Measurements from ENCODE around the gene RHBDF2.

The RHBDF2 gene

DNA sequence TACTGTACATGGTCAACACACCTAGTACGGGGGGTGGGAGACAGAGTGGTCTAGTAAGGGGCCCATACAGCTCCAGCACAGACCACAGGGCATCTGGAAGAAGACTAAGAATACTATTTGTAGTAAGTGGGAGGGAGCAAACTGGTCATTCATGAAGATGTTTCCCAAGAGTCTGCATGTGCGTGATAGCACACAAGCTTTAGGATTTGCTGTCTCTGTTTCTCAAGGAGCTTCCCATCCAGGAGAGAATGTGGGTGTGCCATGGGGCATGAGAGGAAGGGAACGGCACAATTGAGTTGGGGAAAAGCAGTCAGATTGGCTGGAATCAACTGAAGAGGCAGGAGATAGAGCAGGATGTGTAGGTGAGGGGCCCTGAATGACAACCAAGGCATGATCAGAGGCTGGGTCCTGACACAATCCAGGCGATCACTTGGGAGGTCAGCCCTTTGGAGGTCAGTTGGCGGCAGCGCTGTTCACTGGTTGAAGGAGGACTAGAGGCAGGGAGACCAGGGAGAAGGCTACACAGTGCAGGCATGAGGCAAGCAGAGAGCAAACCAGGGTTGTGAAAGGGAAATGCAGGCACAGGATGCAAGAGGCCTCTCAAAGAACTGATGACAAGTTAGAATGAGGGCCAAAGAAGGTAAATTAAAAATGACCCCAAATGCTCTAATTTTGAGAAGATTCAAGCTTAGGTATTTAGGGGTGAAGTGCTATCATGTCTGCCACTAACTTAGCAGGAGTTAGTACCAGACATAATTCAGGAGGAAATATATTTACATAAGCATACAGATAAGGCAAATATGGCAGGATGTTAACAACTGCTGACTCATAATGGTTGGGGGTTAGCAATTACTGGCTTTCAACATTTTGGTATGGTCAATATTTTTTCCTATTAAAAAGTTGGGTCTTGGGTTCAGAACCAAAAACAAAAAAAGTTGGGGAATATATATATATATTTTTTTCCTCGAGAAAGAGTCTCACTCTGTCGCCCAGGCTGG lies 58.6 kb downstream of the RHBDF2 start:
- TF ChIP-seq, protein P1, sequence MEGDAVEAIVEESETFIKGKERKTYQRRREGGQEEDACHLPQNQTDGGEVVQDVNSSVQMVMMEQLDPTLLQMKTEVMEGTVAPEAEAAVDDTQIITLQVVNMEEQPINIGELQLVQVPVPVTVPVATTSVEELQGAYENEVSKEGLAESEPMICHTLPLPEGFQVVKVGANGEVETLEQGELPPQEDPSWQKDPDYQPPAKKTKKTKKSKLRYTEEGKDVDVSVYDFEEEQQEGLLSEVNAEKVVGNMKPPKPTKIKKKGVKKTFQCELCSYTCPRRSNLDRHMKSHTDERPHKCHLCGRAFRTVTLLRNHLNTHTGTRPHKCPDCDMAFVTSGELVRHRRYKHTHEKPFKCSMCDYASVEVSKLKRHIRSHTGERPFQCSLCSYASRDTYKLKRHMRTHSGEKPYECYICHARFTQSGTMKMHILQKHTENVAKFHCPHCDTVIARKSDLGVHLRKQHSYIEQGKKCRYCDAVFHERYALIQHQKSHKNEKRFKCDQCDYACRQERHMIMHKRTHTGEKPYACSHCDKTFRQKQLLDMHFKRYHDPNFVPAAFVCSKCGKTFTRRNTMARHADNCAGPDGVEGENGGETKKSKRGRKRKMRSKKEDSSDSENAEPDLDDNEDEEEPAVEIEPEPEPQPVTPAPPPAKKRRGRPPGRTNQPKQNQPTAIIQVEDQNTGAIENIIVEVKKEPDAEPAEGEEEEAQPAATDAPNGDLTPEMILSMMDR (IDR thresholded peaks at IDR 0.05; ENCODE audit: borderline replicate concordance, insufficient read depth, low read depth, low read length): no peak
- no peak overlapping the region for H3K4me3 ChIP-seq (ENCODE audit: low read depth, low read length)

DNA sequence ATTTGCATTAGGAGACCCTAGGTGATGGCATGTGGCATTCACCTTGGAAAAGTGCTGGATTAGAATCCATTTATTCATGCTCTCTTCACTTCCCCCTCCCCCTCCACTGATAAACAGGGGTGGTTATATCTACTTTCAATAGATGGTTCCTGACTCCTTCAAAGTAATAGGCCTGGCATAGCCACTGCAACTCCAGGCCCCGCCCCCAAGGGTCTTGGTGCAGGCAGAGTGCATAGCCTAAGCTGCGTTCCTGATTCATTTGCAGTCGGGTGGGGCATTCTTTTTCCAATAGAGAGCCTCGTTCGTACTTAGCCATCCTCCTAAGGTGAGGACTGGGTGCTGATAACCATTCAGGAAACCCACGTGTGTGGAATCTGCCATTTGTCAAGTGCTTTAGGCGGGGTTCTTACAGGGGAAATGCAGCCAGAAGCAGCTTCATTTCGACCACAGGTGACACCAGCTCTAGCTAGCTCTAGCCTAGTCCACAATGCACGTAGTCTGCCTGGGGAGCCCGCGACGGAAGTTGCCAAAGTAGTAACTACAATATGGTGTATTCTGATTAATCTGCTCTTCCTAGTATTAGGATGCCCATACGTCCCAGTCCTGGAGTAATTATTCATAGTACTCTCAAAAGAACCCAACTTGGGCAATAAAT lies 59.4 kb downstream of the RHBDF2 start:
- TF ChIP-seq, protein P1 (IDR thresholded peaks at IDR 0.05; ENCODE audit: borderline replicate concordance, insufficient read depth, low read depth, low read length): no peak
- H3K4me3 ChIP-seq (ENCODE audit: low read depth, low read length): no peak overlapping the region

DNA sequence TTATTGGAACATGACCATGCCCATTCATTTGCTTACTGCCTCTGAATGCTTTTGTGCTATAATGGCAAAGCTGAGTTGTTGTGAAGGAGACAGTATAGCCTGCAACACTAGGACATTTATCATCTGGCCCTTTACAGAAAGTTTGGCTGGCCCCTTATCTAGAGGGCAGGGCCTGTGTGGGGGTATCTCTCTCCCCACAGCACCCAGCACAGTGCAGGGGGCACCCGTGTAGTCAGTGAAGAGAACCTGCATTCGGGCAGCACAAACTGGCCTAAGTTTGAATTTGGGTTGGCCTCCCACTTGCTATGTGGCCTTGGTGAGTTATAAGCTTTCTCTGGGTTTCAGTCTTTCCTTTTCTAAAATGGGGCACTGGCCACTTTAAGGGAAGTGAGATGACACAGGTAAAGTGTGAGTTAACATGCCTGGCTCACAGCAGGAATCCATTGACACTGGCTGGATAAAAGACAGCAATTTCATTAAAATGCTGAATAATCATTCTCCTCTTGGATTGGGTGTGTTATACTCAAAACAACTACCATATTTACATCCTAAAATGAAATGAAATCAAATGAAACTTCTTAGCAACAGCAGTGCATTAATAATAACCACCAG lies 60.4 kb downstream of the RHBDF2 start:
- no peak overlapping the region for H3K4me3 ChIP-seq (ENCODE audit: low read depth, low read length)
- TF ChIP-seq, protein P1 (IDR thresholded peaks at IDR 0.05; ENCODE audit: borderline replicate concordance, insufficient read depth, low read depth, low read length): no peak

DNA sequence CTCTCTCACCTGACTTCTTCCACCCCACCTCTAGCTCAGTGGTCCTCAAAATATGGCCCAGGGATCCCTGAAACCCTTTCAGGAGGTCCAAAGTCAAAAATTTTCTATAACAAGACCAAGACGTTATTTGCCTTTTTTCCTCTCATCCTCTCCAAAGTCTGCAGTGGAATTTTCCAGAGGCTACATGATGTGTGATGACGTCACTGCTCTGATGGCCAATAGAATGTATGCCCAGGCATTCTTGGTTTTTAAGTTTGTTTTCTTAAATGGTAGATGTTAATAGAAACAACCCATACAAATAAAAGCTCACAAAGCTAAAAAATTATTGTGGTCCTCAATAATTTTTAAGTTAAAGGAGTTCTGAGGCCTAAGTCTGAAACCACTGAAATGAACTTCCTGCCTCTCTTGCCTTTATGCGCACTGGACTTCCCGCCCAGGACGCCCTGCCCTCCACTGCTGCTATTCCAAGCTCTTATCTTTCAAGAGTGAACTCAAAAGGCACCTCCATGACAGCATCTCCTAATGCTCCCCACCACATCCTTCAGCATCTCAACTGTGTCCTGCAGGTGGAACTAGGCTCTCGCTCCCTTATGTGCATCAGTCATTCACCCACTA lies 61.8 kb downstream of the RHBDF2 start:
- H3K4me3 ChIP-seq (ENCODE audit: low read depth, low read length): no peak overlapping the region
- TF ChIP-seq, protein P1 (IDR thresholded peaks at IDR 0.05; ENCODE audit: borderline replicate concordance, insufficient read depth, low read depth, low read length): no peak

DNA sequence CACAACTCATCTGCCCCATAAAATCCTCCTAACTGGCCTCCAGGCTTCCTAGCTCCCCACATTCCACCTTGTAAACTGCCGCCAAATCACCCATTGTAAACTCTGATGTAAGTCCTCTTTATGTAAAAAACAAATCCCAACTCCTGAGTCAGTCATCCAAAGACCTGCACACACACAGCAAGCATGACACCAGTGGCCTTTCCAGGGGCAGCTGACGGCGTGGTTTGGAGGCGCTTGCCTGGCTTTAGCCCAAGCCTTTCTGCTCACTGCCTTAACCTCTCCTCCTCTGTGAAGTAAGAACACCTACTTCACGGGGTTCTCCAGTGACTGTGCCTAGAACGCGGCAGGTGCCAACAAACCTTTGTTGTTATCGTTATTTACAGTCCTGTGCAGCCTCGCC lies 62.3 kb downstream of the RHBDF2 start:
- H3K4me3 ChIP-seq (ENCODE audit: low read depth, low read length): no peak overlapping the region

More for the DNA sequence above, 62.3 kb downstream of the RHBDF2 start:
- TF ChIP-seq, protein P1 (IDR thresholded peaks at IDR 0.05; ENCODE audit: borderline replicate concordance, insufficient read depth, low read depth, low read length): no peak

Data from GM12875 (cell line).